GM12878 (cell line): ENCODE measurements around the gene PPP1R7. TPM values are rescaled to one million over a fixed set of nuclear protein-coding genes. Genes with fewer than 3 reads are reported as not detected.

Experiments
- BHLHE40 ChIP-seq, 2 experiments: fragments of 450-650 bp in 1 of 2; IDR thresholded peaks; 2 replicates each; pipeline ENCODE4 v1.6.1; 2011 to 2017; ENCODE audit warnings: low read depth in 2 of 2, borderline replicate concordance in 1 of 2, improper control_type of control experiment in 1 of 2, low read length in 1 of 2, mild to moderate bottlenecking in 1 of 2
- PAX8 ChIP-seq: fragments of 450-650 bp; IDR thresholded peaks from 2 replicates; pipeline ENCODE4 v1.6.1; 2017; ENCODE audit warnings: mild to moderate bottlenecking, moderate library complexity
- RAD21 ChIP-seq: IDR thresholded peaks from 2 replicates; pipeline ENCODE4 v1.6.1; 2011; ENCODE audit warnings: mild to moderate bottlenecking, low read depth, low read length, moderate library complexity; ENCODE audit not compliant: insufficient read depth
- TARDBP ChIP-seq: IDR thresholded peaks from 2 replicates; pipeline ENCODE4 v1.6.1; 2016; ENCODE audit warnings: borderline replicate concordance
- polyA plus RNA-seq, 11 experiments: library from polyadenylated mRNA; depleted of rRNA in 4 of 11; unstranded in 6 of 11; stranded (reverse) in 5 of 11; fragments of >200 nt; fragmentation: Nextera tagmentation in 4 of 11; fragmentation: Illumina TruSeq in 1 of 11; extraction: Ambion mirVana in 4 of 11; extraction: Trizol in 1 of 11; gene quantifications; 1 replicate in 1 of 11; 2 replicates in 10 of 11; pipeline versions ENCODE4 v1.2.1 to v1.2.3, GENCODE V29; 2011 to 2016; ENCODE audit warnings: inconsistent platforms in 2 of 11, missing spikeins in 2 of 11, low read depth in 1 of 11
- total RNA-seq, 4 experiments: library from RNA; depleted of rRNA in 3 of 4; stranded (reverse); fragments of >200 nt in 3 of 4; fragmentation: Illumina TruSeq in 1 of 4; extraction: Trizol in 1 of 4; gene quantifications; 2 replicates each; pipeline versions ENCODE4 v1.2.1 to v1.2.3, GENCODE V29; 2013 to 2021
- TF ChIP-seq, protein P1 (sequence below): fragments of 450-650 bp; formaldehyde crosslinking; IDR thresholded peaks from 2 replicates; pipeline ENCODE4 v1.4.0; 2020; ENCODE audit warnings: mild to moderate bottlenecking, moderate library complexity
- TF ChIP-seq, protein P2 (sequence below): fragments of 450-650 bp; IDR thresholded peaks from 2 replicates; pipeline ENCODE4 v1.6.1; 2017; ENCODE audit warnings: mild to moderate bottlenecking, low read depth, inconsistent platforms; ENCODE audit not compliant: poor library complexity, severe bottlenecking
- TF ChIP-seq, protein P3 (sequence below): IDR thresholded peaks from 2 replicates; pipeline ENCODE4 v1.6.1; 2012; ENCODE audit warnings: improper control_type of control experiment, low read depth, low read length; ENCODE audit not compliant: insufficient replicate concordance
- TF ChIP-seq, protein P4 (sequence below): fragments of 450-650 bp; formaldehyde crosslinking; IDR thresholded peaks from 2 replicates; pipeline ENCODE4 v1.5.0; 2022; ENCODE audit warnings: mild to moderate bottlenecking, missing genetic modification characterization

The PPP1R7 gene
- total and polyA plus RNA-seq, 10 of the 15 experiments (the other 5 are each of a cell fraction or from before 2014, with no cell fraction given) = 78.5 to 174 (median 93.7) TPM

DNA sequence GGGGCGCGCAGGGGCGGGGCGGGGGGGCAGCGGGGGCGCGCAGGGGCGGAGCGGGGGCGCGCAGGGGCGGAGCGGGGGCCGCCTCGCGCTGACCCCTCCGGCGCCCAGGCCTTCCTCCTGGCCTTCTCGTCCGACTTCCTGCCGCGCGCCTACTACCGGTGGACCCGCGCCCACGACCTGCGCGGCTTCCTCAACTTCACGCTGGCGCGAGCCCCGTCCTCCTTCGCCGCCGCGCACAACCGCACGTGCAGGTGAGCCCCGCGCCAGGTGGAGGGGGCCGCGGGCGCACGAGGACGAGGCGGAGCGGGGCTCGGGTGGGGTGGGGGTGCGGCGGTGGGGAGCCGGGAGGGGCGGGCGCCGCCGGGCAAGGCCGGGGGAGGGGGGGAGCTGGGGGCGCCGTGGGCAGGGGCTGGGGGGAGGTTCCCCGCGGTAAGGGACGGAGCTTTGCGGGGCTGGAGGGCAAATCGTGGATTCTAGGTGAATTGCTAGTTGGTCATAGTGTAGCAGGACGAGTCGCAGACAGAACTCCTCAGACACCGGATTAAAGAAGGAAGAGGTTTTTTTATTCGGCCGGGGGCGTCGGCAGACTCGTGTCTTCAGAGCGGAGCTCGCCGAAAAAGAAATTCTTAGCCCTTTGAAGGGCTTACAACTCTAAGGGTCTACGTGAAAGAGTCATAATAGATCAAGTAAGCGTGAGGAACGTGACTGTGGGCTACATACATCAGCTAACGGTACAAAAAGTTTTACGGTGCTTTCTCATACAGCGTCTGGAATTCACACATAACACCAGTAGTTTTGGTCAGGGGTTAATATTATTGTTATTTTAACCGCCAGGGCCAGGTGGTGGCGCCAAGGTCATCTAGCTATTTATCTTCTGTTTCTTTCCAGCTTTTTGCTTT, 68.1 kb downstream of the PPP1R7 start (continued):
- TF ChIP-seq, protein P1, sequence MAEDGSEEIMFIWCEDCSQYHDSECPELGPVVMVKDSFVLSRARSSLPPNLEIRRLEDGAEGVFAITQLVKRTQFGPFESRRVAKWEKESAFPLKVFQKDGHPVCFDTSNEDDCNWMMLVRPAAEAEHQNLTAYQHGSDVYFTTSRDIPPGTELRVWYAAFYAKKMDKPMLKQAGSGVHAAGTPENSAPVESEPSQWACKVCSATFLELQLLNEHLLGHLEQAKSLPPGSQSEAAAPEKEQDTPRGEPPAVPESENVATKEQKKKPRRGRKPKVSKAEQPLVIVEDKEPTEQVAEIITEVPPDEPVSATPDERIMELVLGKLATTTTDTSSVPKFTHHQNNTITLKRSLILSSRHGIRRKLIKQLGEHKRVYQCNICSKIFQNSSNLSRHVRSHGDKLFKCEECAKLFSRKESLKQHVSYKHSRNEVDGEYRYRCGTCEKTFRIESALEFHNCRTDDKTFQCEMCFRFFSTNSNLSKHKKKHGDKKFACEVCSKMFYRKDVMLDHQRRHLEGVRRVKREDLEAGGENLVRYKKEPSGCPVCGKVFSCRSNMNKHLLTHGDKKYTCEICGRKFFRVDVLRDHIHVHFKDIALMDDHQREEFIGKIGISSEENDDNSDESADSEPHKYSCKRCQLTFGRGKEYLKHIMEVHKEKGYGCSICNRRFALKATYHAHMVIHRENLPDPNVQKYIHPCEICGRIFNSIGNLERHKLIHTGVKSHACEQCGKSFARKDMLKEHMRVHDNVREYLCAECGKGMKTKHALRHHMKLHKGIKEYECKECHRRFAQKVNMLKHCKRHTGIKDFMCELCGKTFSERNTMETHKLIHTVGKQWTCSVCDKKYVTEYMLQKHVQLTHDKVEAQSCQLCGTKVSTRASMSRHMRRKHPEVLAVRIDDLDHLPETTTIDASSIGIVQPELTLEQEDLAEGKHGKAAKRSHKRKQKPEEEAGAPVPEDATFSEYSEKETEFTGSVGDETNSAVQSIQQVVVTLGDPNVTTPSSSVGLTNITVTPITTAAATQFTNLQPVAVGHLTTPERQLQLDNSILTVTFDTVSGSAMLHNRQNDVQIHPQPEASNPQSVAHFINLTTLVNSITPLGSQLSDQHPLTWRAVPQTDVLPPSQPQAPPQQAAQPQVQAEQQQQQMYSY (CRISPR knock-in tag) = no peak
- TF ChIP-seq, protein P2, sequence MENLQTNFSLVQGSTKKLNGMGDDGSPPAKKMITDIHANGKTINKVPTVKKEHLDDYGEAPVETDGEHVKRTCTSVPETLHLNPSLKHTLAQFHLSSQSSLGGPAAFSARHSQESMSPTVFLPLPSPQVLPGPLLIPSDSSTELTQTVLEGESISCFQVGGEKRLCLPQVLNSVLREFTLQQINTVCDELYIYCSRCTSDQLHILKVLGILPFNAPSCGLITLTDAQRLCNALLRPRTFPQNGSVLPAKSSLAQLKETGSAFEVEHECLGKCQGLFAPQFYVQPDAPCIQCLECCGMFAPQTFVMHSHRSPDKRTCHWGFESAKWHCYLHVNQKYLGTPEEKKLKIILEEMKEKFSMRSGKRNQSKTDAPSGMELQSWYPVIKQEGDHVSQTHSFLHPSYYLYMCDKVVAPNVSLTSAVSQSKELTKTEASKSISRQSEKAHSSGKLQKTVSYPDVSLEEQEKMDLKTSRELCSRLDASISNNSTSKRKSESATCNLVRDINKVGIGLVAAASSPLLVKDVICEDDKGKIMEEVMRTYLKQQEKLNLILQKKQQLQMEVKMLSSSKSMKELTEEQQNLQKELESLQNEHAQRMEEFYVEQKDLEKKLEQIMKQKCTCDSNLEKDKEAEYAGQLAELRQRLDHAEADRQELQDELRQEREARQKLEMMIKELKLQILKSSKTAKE = no peak
- TF ChIP-seq PAX8 = no peak
- peak; percentile 74 to 94; a peak in 3 of 4 replicates for TF ChIP-seq BHLHE40 (IDR thresholded peaks at IDR 0.05; ENCODE audit: borderline replicate concordance in 1 of 2, low read depth in 2 of 2, low read length in 1 of 2)
- TF ChIP-seq, protein P3, sequence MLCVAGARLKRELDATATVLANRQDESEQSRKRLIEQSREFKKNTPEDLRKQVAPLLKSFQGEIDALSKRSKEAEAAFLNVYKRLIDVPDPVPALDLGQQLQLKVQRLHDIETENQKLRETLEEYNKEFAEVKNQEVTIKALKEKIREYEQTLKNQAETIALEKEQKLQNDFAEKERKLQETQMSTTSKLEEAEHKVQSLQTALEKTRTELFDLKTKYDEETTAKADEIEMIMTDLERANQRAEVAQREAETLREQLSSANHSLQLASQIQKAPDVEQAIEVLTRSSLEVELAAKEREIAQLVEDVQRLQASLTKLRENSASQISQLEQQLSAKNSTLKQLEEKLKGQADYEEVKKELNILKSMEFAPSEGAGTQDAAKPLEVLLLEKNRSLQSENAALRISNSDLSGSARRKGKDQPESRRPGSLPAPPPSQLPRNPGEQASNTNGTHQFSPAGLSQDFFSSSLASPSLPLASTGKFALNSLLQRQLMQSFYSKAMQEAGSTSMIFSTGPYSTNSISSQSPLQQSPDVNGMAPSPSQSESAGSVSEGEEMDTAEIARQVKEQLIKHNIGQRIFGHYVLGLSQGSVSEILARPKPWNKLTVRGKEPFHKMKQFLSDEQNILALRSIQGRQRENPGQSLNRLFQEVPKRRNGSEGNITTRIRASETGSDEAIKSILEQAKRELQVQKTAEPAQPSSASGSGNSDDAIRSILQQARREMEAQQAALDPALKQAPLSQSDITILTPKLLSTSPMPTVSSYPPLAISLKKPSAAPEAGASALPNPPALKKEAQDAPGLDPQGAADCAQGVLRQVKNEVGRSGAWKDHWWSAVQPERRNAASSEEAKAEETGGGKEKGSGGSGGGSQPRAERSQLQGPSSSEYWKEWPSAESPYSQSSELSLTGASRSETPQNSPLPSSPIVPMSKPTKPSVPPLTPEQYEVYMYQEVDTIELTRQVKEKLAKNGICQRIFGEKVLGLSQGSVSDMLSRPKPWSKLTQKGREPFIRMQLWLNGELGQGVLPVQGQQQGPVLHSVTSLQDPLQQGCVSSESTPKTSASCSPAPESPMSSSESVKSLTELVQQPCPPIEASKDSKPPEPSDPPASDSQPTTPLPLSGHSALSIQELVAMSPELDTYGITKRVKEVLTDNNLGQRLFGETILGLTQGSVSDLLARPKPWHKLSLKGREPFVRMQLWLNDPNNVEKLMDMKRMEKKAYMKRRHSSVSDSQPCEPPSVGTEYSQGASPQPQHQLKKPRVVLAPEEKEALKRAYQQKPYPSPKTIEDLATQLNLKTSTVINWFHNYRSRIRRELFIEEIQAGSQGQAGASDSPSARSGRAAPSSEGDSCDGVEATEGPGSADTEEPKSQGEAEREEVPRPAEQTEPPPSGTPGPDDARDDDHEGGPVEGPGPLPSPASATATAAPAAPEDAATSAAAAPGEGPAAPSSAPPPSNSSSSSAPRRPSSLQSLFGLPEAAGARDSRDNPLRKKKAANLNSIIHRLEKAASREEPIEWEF = no peak
- peak; percentile 39; the same call in 1 of the 2 replicates for TF ChIP-seq RAD21
- TF ChIP-seq TARDBP = no peak
- TF ChIP-seq, protein P4, sequence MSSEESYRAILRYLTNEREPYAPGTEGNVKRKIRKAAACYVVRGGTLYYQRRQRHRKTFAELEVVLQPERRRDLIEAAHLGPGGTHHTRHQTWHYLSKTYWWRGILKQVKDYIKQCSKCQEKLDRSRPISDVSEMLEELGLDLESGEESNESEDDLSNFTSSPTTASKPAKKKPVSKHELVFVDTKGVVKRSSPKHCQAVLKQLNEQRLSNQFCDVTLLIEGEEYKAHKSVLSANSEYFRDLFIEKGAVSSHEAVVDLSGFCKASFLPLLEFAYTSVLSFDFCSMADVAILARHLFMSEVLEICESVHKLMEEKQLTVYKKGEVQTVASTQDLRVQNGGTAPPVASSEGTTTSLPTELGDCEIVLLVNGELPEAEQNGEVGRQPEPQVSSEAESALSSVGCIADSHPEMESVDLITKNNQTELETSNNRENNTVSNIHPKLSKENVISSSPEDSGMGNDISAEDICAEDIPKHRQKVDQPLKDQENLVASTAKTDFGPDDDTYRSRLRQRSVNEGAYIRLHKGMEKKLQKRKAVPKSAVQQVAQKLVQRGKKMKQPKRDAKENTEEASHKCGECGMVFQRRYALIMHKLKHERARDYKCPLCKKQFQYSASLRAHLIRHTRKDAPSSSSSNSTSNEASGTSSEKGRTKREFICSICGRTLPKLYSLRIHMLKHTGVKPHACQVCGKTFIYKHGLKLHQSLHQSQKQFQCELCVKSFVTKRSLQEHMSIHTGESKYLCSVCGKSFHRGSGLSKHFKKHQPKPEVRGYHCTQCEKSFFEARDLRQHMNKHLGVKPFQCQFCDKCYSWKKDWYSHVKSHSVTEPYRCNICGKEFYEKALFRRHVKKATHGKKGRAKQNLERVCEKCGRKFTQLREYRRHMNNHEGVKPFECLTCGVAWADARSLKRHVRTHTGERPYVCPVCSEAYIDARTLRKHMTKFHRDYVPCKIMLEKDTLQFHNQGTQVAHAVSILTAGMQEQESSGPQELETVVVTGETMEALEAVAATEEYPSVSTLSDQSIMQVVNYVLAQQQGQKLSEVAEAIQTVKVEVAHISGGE = no peak
